ENCODE data around the gene KATNB1.

DNA sequence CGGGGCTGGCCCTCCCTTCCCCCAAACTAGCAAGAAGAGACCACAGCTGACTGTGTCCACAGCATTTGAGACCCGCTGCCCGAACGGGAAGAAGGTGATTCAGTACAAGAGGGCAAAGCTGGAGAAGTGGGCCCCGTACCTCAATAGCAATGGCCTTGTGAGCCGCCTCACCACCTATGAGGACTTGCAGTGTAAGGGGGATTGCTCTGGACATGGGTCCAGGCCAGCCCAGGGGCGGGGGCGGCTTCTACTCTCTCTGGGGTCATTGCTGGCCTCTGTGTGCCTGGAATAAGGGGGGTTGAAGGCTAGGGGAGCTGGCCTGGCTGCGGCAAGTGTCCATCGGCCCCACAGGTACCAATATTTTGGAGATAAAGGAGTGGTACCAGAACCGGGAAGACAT, 12.9 kb upstream of the KATNB1 start:
- TF ChIP-seq AFF4 (CRISPR knock-in tag; IDR thresholded peaks at IDR 0.05; ENCODE audit: borderline replicate concordance) (no peak), JUN (CRISPR knock-in tag; IDR thresholded peaks at IDR 0.05) (no peak), SMAD3 (CRISPR knock-in tag; IDR thresholded peaks at IDR 0.05; ENCODE audit: borderline replicate concordance) (no peak), FOXP1 (CRISPR knock-in tag; IDR thresholded peaks at IDR 0.05; ENCODE audit: borderline replicate concordance) (no peak), SP1 (CRISPR knock-in tag; conservative IDR thresholded peaks at IDR 0.05) (no peak), ATF1 (CRISPR knock-in tag; IDR thresholded peaks at IDR 0.05) (no peak), MYBL2 (CRISPR knock-in tag; IDR thresholded peaks at IDR 0.05) (no peak)
- TF ChIP-seq, protein P1, sequence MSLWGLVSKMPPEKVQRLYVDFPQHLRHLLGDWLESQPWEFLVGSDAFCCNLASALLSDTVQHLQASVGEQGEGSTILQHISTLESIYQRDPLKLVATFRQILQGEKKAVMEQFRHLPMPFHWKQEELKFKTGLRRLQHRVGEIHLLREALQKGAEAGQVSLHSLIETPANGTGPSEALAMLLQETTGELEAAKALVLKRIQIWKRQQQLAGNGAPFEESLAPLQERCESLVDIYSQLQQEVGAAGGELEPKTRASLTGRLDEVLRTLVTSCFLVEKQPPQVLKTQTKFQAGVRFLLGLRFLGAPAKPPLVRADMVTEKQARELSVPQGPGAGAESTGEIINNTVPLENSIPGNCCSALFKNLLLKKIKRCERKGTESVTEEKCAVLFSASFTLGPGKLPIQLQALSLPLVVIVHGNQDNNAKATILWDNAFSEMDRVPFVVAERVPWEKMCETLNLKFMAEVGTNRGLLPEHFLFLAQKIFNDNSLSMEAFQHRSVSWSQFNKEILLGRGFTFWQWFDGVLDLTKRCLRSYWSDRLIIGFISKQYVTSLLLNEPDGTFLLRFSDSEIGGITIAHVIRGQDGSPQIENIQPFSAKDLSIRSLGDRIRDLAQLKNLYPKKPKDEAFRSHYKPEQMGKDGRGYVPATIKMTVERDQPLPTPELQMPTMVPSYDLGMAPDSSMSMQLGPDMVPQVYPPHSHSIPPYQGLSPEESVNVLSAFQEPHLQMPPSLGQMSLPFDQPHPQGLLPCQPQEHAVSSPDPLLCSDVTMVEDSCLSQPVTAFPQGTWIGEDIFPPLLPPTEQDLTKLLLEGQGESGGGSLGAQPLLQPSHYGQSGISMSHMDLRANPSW (CRISPR knock-in tag; conservative IDR thresholded peaks at IDR 0.05; ENCODE audit: low read depth) = no peak
- TF ChIP-seq, protein P2, sequence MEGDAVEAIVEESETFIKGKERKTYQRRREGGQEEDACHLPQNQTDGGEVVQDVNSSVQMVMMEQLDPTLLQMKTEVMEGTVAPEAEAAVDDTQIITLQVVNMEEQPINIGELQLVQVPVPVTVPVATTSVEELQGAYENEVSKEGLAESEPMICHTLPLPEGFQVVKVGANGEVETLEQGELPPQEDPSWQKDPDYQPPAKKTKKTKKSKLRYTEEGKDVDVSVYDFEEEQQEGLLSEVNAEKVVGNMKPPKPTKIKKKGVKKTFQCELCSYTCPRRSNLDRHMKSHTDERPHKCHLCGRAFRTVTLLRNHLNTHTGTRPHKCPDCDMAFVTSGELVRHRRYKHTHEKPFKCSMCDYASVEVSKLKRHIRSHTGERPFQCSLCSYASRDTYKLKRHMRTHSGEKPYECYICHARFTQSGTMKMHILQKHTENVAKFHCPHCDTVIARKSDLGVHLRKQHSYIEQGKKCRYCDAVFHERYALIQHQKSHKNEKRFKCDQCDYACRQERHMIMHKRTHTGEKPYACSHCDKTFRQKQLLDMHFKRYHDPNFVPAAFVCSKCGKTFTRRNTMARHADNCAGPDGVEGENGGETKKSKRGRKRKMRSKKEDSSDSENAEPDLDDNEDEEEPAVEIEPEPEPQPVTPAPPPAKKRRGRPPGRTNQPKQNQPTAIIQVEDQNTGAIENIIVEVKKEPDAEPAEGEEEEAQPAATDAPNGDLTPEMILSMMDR (IDR thresholded peaks at IDR 0.05) = no peak
